GM10266 (cell line): ENCODE data around the gene IFNL2.

Experiments used
- DNase-seq: peaks from one replicate; pipeline ENCODE4 v3.0.0; 2012; ENCODE audit errors: extremely low spot score
- TF ChIP-seq, protein P1 (sequence below): IDR thresholded peaks from 2 replicates; pipeline ENCODE4 v1.5.1; 2012; ENCODE audit warnings: mild to moderate bottlenecking, low read depth; ENCODE audit not compliant: control insufficient read depth, insufficient read depth; ENCODE audit errors: missing control alignments

Gene IFNL2

DNA sequence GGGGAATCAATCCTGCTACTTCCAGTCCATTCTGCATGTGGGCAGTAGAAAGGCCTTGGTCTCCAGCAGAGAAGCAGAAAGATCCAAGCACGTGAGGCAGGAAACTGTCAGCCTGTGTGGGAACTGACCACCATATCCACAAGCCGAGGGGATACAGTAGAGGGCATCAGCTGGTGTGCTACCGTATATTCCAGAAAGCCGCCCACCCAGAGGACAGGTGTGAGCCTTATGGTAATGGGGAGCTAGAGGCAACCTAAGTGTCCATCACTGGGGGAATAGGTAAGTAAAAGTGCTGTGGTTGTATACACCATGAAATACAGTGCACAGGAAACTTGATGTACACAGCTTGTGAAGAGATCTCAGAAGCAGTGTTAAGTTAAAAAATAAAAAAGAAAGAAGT lies 25.2 kb downstream of the IFNL2 start:
- DNase-seq = no peak
- TF ChIP-seq, protein P1, sequence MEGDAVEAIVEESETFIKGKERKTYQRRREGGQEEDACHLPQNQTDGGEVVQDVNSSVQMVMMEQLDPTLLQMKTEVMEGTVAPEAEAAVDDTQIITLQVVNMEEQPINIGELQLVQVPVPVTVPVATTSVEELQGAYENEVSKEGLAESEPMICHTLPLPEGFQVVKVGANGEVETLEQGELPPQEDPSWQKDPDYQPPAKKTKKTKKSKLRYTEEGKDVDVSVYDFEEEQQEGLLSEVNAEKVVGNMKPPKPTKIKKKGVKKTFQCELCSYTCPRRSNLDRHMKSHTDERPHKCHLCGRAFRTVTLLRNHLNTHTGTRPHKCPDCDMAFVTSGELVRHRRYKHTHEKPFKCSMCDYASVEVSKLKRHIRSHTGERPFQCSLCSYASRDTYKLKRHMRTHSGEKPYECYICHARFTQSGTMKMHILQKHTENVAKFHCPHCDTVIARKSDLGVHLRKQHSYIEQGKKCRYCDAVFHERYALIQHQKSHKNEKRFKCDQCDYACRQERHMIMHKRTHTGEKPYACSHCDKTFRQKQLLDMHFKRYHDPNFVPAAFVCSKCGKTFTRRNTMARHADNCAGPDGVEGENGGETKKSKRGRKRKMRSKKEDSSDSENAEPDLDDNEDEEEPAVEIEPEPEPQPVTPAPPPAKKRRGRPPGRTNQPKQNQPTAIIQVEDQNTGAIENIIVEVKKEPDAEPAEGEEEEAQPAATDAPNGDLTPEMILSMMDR = no peak

DNA sequence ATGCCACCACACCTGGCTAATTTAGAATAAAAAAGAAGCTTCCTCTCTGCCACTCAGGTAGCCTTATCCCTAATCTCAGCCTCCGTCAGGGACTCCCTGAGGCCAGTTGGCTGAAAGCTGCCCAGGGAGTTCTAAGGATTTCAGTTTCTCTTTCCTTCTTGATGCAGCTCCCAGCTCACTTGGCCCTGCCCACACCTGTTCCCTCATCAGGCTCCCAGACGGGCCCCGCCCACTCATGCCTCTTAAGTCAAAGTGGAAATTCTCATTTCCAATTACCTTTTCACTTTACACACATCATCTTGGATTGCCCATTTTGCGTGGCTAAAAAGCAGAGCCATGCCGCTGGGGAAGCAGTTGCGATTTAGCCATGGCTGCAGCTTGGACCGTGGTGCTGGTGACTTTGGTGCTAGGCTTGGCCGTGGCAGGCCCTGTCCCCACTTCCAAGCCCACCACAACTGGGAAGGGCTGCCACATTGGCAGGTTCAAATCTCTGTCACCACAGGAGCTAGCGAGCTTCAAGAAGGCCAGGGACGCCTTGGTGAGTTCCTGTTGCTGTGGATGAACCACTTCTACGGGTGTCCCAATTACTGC lies 28.0 kb downstream of the IFNL2 start, which contains the start of gene IFNL1:
IFNL1 (plus strand) TSS at position 353 of the 591 bp plus-strand sequence; CDS start at position 368, 15 bp downstream.
- DNase-seq = no peak
- TF ChIP-seq, protein P1 = no peak

GRCh38 chr19:39296906-39297305 lies 28.7 kb downstream of the IFNL2 start:
- no peak for DNase-seq
- TF ChIP-seq, protein P1 = no peak

GRCh38 chr19:39297931-39298634 lies 29.9 kb downstream of the IFNL2 start:
- TF ChIP-seq, protein P1 = no peak
- DNase-seq = no peak

DNA sequence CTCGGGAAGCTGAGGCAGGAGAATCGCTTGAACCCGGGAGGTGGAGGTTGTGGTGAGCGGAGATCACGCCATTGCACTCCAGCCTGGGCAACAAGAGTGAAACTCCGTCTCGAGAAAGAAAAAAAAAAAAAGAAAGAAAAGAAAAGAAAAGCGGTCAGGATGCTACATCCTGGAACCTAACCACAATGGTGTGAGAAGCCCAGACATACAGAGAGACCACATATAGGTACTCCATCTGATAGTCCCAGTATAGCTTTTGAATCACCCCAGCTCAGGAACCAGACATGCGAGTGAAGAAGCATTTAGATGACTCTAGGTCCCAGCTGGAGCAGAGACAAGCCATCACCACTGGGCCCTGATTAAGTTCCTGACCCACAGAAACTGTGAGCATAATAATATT lies 31.2 kb downstream of the IFNL2 start:
- no peak for DNase-seq

DNA sequence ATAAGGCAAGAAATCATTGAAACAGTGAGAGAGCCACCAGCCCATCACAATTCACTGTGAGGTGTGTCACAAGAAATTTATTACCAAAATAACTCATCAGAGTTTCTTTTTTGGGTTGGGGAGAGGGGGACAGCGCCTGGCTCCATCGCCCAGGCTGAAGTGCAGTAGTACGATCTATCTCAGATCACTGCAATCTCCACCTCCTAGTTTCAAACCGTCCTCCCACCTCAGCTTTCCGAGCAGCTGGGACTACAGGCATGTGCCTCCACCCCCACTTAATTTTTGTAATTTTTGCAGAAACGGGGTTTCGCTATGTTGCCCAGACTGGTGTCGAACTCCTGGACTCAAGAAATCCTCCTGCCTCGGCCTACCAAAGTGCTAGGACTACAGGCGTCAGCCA lies 31.6 kb downstream of the IFNL2 start:
- no peak for DNase-seq
- TF ChIP-seq, protein P1 = no peak

More for the DNA sequence above, 31.2 kb downstream of the IFNL2 start:
- TF ChIP-seq, protein P1 = no peak

DNA sequence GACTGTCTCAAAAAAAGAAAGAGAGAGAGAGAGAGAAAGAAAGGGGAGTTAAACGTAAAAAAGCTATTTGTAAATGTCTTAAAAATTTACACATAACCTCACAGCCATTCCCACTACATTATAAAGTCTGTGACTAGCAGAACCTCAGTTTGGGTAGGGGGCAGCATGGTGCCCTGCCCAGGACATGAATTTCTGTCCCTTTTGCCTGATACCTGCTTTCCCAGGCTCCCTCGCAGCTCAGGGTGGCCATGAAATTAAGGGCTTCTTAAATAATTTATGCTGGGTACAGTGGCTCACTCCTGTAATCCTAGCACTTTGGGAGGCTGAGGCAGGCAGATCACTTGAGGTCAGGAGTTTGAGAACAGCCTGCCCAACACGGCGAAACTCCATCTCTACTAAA lies 32.8 kb downstream of the IFNL2 start:
- TF ChIP-seq, protein P1 = no peak
- DNase-seq = no peak
